PC-3 (cell line): ENCODE results near the gene GOLT1A. TPM values are rescaled to one million over a fixed set of nuclear protein-coding genes. Genes with fewer than 3 reads are reported as not detected.

Source experiments
- total RNA-seq: library from RNA; depleted of rRNA; stranded (reverse); fragments of >200 nt; gene quantifications from 2 replicates; pipeline ENCODE4 v1.2.3, GENCODE V29; 2014; rRNA removed

GOLT1A gene
- total RNA-seq, 1 experiment from 2014 or later, result 13.3 TPM

Other genes with a start within 250 kb of the GOLT1A start
- 81.9 and 93.1 TPM in 2 replicates for gene SOX13, start 140.9 kb downstream of the GOLT1A start, total RNA-seq
- 24.5 and 37.1 TPM in 2 replicates for gene ETNK2, start 61.9 kb downstream of the GOLT1A start, total RNA-seq
- 2.7 and 3.1 TPM in 2 replicates for gene REN, start 47.7 kb downstream of the GOLT1A start, total RNA-seq
- gene KISS1, start 17.5 kb downstream of the GOLT1A start, total RNA-seq, result 6.0 and 12.3 TPM in 2 replicates
- 53.8 and 64.3 TPM in 2 replicates for gene PLEKHA6, start 145.9 kb upstream of the GOLT1A start, total RNA-seq
- gene PPP1R15B, start 197.8 kb upstream of the GOLT1A start, total RNA-seq, result 50.7 and 57.5 TPM in 2 replicates